GM21786 (cell line): ENCODE measurements around the gene VWA5B1.
"Not testable (repeated sequence)": the region's sequence is repeated elsewhere in the genome, so short reads cannot be mapped to it uniquely, and the experiment has no call there.

Experiments
- ATAC-seq: cut with Tn5 transposase; IDR thresholded peaks from one replicate; pipeline ENCODE4 v1.9.1; 2021; ENCODE audit not compliant: unreplicated experiment

The VWA5B1 gene

DNA sequence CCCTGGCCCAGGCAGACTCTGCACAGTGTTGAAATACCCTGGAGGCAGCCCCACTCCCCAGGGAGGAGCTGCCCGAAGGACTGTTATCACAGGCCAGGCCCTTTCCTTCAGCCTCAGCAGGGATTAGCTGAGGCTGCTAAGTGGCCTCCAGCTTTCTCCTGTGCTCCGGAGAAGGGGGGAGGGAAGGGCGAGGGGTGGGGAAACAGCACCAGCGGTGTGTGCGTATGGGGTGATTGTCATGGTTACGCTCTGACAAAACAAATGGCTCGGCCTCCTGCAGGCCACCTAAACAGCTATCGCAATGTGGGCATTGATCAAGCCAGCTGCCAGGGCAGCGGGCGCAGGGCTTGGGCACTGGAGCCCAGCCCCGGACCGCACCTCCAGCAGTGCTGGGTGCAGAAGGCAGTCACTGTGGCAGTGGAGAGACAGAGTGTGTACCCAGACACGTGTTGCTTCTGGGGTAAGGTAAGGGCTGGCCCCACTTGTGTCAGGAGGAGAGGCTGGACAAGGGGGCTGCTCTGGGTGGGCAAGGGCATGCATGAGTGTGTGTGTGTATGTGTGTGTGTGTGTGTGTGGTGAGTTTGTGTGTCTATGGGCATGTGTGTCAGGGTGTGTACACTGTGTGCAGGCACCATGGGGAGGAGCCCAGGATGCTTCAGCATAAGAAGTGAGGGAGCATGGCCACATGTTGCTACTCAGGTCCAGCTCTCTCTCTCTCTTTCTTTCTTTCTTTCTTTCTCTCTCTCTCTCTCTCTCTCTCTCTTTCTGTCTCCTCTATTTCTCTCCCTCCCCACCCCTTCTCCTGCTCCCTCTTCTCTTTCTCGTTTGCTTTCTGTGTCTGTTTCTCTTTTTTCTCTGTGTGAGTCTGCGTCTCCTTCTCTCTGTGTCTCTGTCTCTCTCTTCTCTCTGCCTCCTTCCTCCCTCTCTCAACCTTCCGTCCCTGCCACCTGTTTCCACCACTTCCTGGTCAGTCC lies at the start of gene VWA5B1:
VWA5B1 (plus strand) TSS at position 252 of the 974 bp plus-strand sequence. CDS start 19,727 bp downstream, outside the sequence.
- no peak for ATAC-seq

DNA sequence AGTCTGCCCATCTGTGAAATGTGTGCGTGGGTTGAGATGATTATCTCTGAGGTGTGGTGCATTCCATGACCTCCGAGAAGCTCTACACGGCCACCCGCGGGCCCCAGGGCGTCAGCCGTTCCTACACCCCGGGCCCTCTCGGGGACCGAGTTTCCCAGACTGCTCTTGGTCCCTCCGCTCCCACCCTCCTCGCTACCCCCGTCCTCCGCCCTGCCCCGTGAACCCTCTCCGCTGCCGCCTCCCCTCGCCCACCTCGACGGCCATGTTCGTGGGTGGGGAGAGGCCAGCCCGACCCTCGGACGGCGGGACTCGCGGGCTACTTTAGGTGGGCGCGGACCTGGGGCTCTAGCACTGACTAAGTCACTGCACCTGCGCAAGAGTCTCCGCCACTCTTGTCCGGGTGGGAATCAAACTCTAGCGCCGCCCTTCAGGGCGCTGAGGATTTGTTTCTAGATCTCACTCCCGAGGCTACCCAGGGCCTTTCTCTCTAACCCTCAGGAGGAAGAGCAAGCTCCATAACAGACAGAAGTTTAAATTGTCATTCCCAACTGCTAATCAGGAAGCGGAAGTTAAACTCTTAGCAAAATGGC lies 47.7 kb upstream of the VWA5B1 start:
- no peak for ATAC-seq

- no peak for ATAC-seq
Measured at GRCh38 chr1:20248971-20249612, 41.6 kb upstream of the VWA5B1 start.

DNA sequence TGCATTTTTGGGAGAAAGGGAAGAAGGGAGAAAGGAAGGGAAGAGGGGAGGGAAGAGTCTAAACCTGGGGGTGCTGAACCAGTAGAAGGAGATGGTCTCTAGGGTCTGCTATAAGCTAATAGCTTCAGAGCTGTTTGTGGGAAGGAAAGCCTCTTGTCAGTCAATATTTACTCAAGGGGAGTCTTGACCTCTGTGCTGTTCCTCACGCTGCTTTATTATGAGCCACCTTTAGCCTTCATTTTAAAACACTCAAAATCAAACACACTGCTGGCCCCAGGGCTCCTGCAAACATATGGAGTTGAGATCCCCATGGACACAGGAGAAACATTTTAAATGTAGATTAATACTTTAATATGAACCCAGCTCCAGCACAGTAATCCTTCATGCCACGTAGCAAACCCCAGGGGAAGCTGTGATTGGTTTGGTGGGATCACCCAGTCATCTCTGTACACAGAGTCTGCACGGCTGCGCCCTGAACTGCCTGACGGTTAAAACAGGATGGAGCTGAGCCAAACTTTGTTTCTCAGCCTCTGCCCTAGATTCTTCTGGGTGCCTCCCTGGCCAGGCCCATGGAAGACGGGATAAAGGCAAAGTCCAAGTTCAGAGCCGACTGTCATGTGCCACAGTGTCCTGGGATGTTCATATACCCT lies 40.2 kb upstream of the VWA5B1 start:
- no peak for ATAC-seq

- no peak for ATAC-seq
Measured at GRCh38 chr1:20252587-20252986, 38.1 kb upstream of the VWA5B1 start.

- no peak for ATAC-seq
Measured at GRCh38 chr1:20255666-20256065, 35.0 kb upstream of the VWA5B1 start.

GRCh38 chr1:20259646-20260045 lies 31.0 kb upstream of the VWA5B1 start:
- ATAC-seq: no peak

DNA sequence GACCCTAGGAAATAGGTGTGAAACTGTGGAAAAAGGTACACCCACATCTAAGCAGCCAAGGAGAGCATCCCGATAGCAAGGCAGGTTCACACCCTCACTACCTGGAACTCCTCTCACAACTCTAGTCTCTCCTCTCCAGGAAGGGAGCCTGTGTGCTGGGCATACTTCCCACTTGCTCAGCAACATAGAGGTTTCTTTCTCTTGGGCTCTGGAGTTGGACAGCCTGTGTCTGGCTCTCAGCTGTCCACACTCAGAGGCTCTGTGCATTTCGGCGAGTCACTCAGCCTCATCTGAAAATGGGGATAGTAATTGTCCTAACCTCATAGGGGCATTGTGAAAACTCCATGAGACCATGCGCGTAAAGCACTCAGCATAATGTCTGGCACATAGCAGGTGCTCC lies 29.6 kb upstream of the VWA5B1 start:
- no peak for ATAC-seq

GRCh38 chr1:20262810-20263534 lies 27.7 kb upstream of the VWA5B1 start:
- no peak for ATAC-seq

DNA sequence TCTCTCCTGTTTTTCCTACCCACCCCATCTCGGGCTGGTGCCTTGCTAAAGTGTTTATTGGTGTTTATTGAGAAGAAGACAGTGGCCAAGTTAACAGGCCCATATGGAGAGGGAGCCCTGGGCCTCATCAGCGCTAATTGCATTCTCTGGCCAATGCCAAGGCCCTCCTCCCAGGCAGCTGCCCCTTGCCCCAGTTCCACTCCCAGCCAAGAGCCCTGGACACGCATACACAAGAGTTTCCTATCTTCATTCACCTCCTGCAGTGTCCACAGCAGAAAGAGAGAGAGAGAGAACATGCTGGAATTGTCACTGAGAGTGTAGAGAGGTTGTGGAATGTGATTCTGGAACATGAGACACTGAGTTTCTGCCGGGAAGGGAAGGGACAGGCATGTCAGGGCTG lies 25.4 kb upstream of the VWA5B1 start:
- ATAC-seq: no peak

DNA sequence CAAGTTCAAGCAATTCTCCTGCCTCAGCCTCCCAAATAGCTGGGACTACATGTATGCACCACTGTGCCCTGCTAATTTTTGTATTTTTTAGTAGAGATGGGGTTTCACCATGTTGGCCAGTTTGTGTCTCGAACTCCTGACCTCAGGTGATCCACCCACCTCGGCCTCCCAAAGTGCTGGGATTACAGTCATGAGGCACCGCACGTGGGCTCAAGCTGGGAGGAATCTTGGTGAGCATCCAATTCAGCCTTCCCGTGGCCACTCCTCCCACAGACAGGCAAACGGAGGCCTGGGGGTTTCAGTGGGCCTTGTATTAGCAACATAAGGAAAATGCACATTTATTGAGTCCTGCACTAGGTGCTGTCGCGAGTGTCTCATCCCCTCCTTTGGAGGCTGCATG lies 24.5 kb upstream of the VWA5B1 start:
- ATAC-seq: no peak

- ATAC-seq: no peak
Measured at GRCh38 chr1:20266642-20267041, 24.0 kb upstream of the VWA5B1 start.

DNA sequence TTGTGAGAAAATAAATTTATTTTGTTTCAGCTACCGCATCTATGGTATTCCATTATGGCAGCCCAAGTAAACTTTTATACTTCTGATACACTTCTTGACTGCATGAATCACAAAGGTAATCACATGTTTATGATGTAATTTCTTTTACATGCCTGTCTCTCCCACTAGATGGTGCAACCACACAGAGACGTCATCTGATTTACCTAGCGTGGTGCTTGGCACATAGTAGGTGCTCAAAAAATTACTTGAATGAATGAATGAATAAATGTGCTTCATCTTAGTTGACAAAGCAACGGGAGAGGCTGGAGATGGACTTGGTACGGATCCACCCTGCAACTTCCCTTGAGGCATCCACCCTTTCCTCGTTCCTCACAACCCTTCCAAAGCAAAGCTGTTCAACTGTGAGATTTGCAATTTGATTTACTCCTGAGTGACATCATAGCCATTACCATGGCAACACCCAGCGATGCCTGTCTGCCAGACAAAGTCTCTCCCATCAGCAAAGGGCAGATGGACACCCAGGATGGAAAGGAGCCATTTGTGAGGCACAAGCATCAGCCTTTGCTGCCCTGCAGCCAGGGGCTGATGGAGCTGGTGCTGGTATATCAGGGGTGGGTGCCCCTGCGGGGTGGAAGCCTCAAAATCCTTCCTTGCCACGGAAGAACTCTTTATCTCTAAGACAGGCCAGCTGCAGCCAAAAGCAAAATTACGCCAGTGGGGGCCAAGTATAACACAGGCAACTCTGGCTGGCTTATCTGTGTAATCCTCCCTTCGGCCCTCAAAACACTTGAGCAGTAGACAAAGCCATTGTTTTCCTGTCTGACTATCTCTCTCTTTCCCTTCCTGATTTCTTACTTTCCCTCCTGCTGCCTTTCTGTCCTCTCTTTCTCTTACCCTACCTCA lies 18.9 kb upstream of the VWA5B1 start:
- no peak for ATAC-seq

GRCh38 chr1:20273716-20274115 lies 17.0 kb upstream of the VWA5B1 start:
- not testable (repeated sequence) for ATAC-seq

DNA sequence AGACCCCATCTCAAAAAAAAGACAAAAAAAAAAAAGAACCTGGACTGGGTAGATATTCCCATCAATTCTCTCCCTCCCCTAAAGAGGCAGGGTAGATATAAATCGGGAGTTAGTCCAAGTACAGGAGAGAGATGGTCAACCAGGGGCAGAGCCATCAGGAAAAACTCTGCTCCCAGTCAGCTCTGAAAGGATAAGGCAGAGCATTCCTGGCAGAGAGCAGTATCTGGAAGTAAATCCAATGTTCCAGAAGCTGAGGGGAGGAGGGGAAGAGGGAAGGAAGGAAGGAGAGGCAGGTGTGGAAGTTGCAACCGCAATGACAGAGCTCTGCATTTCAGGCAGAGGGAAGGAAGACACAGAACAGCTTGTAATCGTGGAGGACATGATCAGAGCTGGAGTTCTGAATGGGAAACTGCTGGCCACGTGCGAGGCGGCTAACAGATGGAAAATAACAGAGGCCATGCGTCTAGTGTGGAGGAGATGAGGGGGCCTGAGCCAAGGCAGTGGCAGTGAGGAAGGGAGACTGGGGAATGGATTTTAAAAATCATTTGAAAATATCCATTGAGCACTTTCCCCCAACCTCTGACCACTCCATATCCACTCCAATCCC lies 15.3 kb upstream of the VWA5B1 start:
- ATAC-seq: no peak

GRCh38 chr1:20276485-20277159 lies 14.1 kb upstream of the VWA5B1 start:
- no peak for ATAC-seq

GRCh38 chr1:20278692-20279130 lies 12.0 kb upstream of the VWA5B1 start:
- ATAC-seq: no peak

DNA sequence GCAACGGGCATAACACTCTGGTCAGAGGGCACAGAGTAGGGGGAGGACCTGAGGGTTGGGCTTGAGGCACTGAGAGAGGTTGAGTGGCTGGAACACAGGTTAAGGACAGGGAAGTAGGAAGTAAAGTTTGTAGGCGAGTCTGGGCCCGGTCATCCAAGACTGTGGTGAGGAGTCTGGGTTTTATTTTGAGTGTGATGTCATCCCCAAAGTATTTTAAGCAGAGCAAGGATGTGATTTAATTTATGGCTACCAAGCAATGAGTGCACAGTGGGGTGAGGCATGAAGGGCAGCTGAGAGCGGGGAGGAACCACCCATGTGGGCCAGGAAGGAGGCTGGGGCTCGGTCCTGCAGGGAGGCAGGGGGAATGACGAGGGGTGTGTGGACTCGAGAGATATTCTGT lies 11.2 kb upstream of the VWA5B1 start:
- ATAC-seq: no peak

- ATAC-seq: no peak
Measured at GRCh38 chr1:20280341-20280740, 10.3 kb upstream of the VWA5B1 start.
